HG02610 (cell line): ENCODE data around the gene C16orf96.

ENCODE experiments used
- ATAC-seq: cut with Tn5 transposase; IDR thresholded peaks from one replicate; pipeline ENCODE4 v1.9.1; 2021; ENCODE audit warnings: mild to moderate bottlenecking, moderate library complexity; ENCODE audit not compliant: unreplicated experiment

C16orf96 gene

DNA sequence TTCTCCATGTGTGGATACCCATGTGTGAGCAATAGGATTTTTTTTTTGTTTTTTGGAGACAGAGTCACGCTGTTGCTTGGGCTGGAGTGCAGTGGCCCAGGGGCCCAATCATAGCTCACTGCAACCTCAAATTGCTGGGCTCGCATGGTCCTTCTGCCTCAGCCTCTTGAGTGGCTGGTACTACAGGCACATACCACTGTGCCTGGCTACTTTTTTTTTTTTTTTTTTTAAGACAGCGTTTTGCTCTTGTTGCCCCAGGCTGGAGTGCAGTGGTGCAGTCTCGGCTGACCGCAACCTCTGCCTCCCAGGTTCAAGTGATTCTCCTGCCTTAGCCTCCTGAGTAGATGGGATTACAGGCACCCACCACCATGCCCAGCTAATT lies 85.2 kb downstream of the C16orf96 start:
- no peak for ATAC-seq

DNA sequence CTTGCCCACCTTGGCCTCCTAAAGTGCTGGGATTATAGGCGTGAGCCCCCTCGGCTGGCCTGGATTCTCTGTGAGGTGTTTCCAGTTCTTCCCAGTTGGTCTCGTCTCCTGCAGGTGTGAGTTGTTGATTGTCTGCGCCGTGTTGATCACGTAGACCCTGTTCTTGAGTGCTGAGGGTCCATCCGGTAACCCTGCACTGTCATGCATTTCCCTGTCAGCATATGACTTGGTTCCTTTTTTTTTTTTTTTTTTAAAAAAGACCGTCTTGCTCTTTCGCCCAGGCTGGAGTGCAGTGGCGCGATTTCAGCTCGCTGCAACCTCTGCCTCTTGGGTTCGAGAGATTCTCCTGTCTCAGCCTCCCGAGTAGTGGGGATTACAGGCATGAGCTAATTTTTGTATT lies 85.8 kb downstream of the C16orf96 start:
- ATAC-seq = no peak

DNA sequence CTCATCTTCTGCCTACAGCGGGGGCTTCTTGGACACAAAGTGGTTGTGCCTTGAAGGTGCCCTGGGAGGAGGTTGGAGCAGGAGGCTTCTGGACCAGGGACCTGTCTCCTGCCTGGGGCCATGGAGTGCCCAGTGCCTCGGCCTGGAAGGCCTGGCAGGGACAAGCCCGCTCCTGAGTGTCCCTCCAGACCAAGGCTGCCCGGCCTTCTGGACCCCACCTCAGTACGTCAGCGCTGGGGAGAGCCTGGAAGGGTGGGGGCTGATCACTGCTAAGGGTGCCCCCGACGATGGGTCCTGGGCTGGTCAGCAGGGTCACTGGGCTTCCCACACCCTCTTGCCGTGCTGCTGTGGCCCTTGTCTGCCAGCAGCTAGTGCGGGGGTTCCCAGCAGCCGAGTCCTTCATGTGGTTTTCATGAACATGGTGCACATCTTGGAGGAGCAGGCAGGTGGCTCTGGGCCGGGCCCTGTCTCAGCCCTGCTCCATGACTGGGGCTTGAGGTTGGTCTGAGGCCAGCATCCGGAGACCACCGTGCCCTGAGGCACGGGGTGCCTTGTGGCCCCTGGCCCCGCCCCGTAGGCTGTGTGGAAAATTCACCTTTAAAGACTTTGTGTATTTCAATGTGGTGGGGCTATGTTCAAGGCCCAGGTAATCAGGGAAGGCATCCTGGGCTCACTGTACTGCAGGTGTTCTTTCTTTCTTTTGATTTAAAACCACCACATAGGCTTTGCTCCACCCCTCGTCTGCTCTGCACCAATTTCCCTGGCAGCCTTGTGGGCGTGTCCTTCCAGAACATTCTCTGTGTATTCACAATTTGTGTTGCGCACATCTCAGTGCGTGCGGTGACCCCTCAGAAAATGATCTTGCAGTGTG lies 90.9 kb downstream of the C16orf96 start:
- ATAC-seq = no peak

DNA sequence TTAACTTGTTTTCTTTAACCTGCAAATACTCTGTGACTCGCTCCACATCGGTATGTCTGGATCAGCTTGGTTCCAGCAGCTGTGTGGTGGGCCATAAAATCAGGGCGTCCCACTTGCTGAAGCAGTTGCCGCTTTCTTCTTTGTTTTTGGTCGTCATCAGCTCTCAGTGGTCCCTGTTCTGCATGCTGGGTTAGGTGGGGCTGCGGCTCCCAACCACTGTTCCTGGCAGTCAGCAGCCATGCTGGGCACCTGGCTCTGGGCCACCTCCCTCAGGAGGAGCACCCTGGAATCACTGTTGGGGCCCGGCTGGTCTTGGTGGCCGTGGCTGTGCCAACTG lies 91.5 kb downstream of the C16orf96 start:
- ATAC-seq = no peak

DNA sequence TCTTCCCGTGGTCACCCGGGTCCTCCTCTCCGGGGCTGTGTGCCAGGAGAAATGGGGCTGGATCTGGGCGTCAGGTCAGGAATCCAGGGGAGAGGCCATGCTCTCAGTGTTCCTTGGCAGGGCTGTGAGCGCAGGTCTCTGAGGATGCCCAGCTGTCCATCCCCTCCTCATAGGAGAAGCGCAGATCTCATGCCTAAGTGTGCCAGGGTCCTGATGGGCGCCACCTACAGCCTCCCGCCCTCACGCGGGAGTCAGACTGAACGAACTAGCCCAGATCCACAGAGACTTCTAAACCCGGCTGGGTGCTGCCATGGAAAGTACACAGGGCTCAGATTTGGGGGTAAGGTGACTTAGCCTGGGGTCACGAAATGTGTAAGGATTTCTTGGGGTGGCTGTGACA lies 92.8 kb downstream of the C16orf96 start:
- no peak for ATAC-seq

DNA sequence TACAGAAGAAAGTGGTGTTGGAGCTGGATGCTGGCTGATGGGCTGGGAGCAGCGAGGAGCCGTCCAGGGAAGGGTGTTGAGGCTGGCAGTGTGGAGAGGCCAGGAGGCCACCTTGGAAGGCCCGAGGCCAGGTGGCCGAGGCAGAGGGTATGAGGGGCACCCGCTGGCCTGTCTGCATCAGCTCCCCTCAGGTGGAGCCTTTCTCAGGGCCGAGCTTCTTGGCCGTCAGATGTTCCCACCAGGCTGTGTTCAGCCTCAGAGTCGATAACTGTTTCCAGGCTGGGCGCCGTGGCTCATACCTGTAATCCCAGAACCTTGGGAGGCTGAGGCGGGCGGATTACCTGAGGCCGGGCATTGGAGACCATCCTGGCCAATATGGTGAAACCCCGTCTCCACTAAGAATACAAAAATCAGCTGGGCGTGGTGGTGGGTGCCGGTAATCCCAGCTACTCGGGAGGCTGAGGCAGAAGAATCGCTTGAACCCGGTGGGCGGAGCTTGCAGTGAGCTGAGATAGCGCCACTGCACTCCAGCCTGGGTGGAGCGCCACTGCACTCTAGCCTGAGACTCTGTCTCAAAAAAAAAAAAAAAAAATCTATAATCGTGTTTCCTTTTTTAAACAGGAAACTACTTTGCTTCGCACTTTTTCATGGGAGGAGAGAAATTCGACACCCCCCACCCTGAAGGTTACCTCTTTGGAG lies 93.8 kb downstream of the C16orf96 start:
- no peak for ATAC-seq
